ENCODE data around the gene CYP2E1. TPM values are rescaled to one million over a fixed set of nuclear protein-coding genes. Genes with fewer than 3 reads are reported as not detected.
"Not testable (repeated sequence)": the region's sequence is repeated elsewhere in the genome, so short reads cannot be mapped to it uniquely, and the experiment has no call there.

The CYP2E1 gene
- total RNA-seq, 2 donors from 2014 or later: 0.90 to 3.5 TPM

DNA sequence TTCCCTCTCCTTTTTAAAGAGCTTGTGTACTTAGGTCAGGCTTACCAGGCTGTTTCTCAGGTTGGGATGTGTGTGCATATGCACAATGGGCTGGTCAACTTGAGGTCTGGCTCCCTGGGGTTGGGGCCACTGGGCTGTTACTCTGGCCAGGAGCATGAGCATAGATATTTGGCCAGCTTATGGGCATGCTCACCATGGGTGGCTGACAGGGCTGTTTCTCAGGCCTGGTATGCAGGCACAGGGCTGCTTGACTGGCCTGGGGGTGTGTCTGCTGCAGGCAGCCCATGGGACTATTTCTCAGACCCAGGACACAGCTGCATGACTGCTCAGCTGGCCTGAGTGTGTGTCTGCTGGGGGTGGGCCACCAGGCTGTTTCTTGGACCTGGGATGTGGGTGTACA is 38.8 kb upstream of the CYP2E1 start:
- Histone ChIP-seq H3K4me3 (no peak overlapping the region), H3K36me3 (no peaks in the 10 kb centered on the region), H3K4me1 (no peaks in the 10 kb centered on the region), H3K9ac (ENCODE audit: low read depth in 2 of 2, low read length in 2 of 2) (no peak overlapping the region), H3K27ac (no peak overlapping the region), H3K9me3 (no peaks in the 10 kb centered on the region), H3K27me3 (no peaks in the 10 kb centered on the region)
- DNase-seq: no peak
- intact Hi-C loops (cut with DNase I): no loop called here
- TF ChIP-seq, protein P1, sequence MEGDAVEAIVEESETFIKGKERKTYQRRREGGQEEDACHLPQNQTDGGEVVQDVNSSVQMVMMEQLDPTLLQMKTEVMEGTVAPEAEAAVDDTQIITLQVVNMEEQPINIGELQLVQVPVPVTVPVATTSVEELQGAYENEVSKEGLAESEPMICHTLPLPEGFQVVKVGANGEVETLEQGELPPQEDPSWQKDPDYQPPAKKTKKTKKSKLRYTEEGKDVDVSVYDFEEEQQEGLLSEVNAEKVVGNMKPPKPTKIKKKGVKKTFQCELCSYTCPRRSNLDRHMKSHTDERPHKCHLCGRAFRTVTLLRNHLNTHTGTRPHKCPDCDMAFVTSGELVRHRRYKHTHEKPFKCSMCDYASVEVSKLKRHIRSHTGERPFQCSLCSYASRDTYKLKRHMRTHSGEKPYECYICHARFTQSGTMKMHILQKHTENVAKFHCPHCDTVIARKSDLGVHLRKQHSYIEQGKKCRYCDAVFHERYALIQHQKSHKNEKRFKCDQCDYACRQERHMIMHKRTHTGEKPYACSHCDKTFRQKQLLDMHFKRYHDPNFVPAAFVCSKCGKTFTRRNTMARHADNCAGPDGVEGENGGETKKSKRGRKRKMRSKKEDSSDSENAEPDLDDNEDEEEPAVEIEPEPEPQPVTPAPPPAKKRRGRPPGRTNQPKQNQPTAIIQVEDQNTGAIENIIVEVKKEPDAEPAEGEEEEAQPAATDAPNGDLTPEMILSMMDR (IDR thresholded peaks at IDR 0.05): no peak

DNA sequence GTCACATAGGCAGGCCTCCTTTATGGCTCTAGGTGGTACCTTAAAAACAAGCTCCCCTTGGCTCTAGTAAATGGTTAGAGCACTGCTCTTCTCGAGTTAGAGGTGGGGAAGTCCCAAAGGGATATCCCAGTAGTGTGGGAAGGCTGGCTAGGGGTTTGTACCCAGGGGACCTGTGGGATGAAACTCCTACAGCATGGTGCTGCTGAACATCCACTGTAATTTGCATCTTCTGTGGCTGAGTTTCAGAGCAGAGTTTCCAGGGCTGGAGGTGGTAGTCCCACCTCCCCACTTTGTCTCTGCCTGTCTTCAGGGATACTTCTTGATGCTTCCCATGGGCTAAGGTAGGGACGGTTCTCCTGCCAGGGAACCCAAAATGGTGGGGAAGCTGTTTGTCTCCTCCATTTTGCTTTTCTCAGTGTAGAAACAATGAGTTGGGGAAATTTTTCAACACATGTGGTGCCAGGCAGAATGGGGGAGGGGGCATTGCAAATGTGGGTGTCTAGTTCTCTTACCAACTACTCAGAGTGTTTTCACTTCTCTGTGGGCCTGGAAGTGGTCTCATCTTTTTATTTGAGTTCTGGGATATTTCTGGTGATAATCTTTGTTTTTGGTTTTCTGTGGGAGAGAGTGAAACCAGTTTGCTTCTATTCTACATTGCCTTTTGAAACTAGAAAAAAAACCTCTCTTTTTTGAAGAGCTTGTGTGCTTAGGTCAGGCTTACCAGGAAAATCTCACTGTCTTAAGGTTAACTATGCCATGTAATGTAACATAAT is 37.2 kb upstream of the CYP2E1 start:
- Histone ChIP-seq H3K9ac (ENCODE audit: low read depth in 2 of 2, low read length in 2 of 2) (no peak overlapping the region), H3K4me1 (no peaks in the 10 kb centered on the region), H3K4me3 (no peak overlapping the region), H3K27ac (no peak overlapping the region), H3K9me3 (no peaks in the 10 kb centered on the region), H3K36me3 (no peaks in the 10 kb centered on the region), H3K27me3 (no peaks in the 10 kb centered on the region)
- DNase-seq: no peak
- TF ChIP-seq, protein P1 (IDR thresholded peaks at IDR 0.05): no peak
- intact Hi-C loops (cut with DNase I): no loop called here

DNA sequence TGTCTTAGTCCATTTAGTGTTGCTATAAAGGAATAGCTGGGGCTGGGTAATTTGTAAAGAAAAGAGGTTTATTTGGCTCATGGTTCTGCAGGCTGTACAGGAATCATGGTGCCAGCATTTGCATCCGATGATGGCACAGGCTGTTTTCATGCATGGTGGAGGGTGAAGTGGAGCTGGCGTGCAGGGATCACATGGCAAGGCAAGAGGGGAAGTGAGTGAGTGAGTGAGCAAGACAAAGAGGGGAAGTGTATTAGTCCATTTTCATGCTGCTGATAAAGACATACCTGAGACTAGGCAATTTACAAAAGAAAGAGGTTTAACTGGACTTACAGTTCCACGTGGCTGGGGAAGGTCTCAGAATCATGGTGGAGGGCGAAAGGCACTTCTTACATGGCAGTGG is 33.6 kb upstream of the CYP2E1 start:
- H3K4me1 ChIP-seq; intact Hi-C loops (cut with DNase I); H3K27me3 ChIP-seq; H3K9me3 ChIP-seq; DNase-seq; H3K36me3 ChIP-seq; H3K9ac ChIP-seq (ENCODE audit: low read depth in 2 of 2, low read length in 2 of 2); H3K27ac ChIP-seq; H3K4me3 ChIP-seq: not testable (repeated sequence)

DNA sequence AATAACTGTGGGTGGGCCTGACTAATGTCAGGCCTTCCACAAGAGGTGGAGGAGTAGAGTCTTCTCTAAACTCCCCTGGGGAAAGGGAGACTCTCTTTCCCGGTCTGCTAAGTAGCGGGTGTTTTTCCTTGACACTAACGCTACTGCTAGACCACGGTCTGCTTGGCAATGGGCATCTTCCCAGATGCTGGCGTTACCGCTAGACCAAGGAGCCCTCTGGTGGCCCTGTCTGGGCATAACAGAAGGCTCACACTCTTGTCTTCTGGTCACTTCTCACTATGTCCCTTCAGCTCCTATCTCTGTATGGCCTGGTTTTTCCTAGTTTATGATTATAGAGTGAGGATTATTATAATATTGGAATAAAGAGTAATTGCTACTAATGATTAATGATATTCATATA is 29.8 kb upstream of the CYP2E1 start:
- H3K27me3 ChIP-seq; H3K9ac ChIP-seq (ENCODE audit: low read depth in 2 of 2, low read length in 2 of 2); H3K27ac ChIP-seq; H3K36me3 ChIP-seq; H3K4me1 ChIP-seq; DNase-seq; intact Hi-C loops (cut with DNase I); H3K4me3 ChIP-seq; H3K9me3 ChIP-seq: not testable (repeated sequence)
- TF ChIP-seq, protein P1 (IDR thresholded peaks at IDR 0.05): peak; percentile 17

DNA sequence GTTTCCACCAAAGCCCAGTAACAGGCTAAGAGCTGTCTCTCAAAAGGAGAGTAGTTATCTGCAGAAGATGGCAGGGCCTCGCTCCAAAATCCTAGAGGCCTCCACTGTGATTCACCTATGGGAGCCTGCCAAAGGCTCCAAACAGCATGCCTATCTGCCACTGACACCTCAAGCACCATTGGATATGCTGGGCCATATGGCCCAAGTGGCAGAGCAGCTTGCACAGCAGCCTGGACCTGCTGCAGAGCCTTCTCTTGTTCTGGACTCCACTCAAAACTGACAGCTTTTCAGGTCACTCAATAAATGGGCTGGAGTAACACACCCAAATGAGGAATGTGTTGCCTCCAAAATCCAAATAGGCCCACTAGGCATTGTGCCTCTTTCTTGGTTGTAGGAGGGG is 28.0 kb upstream of the CYP2E1 start:
- H3K4me3 ChIP-seq; H3K27me3 ChIP-seq; H3K9ac ChIP-seq (ENCODE audit: low read depth in 2 of 2, low read length in 2 of 2); DNase-seq; H3K36me3 ChIP-seq; H3K4me1 ChIP-seq; intact Hi-C loops (cut with DNase I); H3K27ac ChIP-seq; H3K9me3 ChIP-seq: not testable (repeated sequence)

DNA sequence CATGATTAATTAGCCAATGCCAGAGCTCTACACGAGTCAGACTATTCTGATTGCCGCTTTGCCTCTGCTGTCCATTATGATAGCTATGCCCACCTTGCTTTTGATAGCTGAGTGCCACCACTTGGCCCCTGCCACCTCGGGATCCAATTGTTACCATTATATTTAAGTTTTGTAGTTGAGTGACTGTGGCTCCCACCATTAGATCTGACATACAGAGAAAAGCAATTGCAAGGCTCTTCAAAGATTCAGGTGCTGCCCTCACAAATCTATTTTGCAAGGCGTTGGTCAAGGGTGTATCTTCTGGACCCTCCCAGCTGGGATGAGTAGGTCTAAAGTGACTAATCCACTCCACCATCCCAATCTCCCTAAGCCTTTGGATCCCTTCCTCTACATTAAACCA is 26.3 kb upstream of the CYP2E1 start:
- H3K4me3 ChIP-seq; H3K9ac ChIP-seq (ENCODE audit: low read depth in 2 of 2, low read length in 2 of 2); intact Hi-C loops (cut with DNase I); H3K27me3 ChIP-seq; H3K4me1 ChIP-seq; H3K36me3 ChIP-seq; H3K9me3 ChIP-seq; H3K27ac ChIP-seq; DNase-seq: not testable (repeated sequence)

DNA sequence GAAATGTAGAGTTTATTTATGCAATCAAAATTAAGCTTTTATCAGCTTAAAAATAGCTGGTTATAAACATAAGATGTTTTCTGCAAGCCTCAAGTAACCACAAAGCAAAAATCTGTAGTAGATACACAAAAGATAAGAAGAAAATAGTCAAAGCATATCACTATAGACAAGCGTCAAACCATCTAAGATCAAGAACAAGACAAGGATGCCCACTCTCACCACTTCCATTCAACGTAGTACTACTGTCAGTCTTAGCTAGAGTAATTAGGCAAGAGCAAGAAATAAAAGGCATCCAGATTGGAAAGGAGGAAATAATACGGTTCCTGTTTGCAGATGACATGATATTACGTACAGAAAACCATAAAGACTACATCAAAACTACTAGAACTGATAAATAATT is 17.5 kb upstream of the CYP2E1 start:
- H3K36me3 ChIP-seq: no peaks in the 10 kb centered on the region
- no peak overlapping the region for H3K9ac ChIP-seq (ENCODE audit: low read depth in 2 of 2, low read length in 2 of 2)
- H3K27ac ChIP-seq: no peak overlapping the region
- H3K9me3 ChIP-seq: no peaks in the 10 kb centered on the region
- no peak overlapping the region for H3K4me3 ChIP-seq
- intact Hi-C loops (cut with DNase I): no loop called here
- no peak for DNase-seq
- H3K4me1 ChIP-seq: no peaks in the 10 kb centered on the region
- no peaks in the 10 kb centered on the region for H3K27me3 ChIP-seq
- TF ChIP-seq, protein P1 (IDR thresholded peaks at IDR 0.05): no peak
